Temporal lobe (tissue), 2 donors: ENCODE data around the gene CHRNA3. TPM values are rescaled to one million over a fixed set of nuclear protein-coding genes. Genes with fewer than 3 reads are reported as not detected.

ENCODE experiments used
- small RNA-seq: library from RNA; depleted of rRNA; stranded (forward); fragments of <200 nt; gene quantifications from one replicate; pipeline ENCODE3, GENCODE V24; 2014; ENCODE audit warnings: low replicate concordance
- total RNA-seq: library from RNA; depleted of rRNA; stranded (reverse); fragments of >200 nt; gene quantifications from one replicate; pipeline ENCODE4 v1.2.3, GENCODE V29; 2014

The CHRNA3 gene
- total RNA-seq, 1 donor from 2014 or later = under 0.01 TPM

Small RNAs within 50 kb of the gene (small RNA-seq; reads per million reads assigned to genes)
- not detected for gene AC067863.2

Other genes starting within 250 kb of the CHRNA3 start
- 70.6 TPM for gene IREB2, start 182.8 kb downstream of the CHRNA3 start, total RNA-seq
- gene HYKK, start 113.4 kb downstream of the CHRNA3 start, total RNA-seq = 0.49 TPM
- gene PSMA4, start 80.6 kb downstream of the CHRNA3 start, total RNA-seq = 100 TPM
- gene CHRNA5, start 55.5 kb downstream of the CHRNA3 start, total RNA-seq = 2.0 TPM
- gene CHRNB4, start 20.2 kb upstream of the CHRNA3 start, total RNA-seq = 0.98 TPM
- 10.6 TPM for gene ADAMTS7, start 190.5 kb upstream of the CHRNA3 start, total RNA-seq